Adrenal gland (tissue), 5 donors: Measurements from ENCODE around the gene NAALADL2.

Experiments
- CTCF ChIP-seq, 6 experiments: fragments of 450-650 bp in 4 of 6; fragments of 200-600 bp in 2 of 6; sonication (generic) in 1 of 6; IDR thresholded peaks; 1 replicate in 5 of 6; 2 replicates in 1 of 6; pipeline versions ENCODE4 v1.5.1 to v1.8.0; 2016 to 2021; ENCODE audit warnings: antibody characterized with exemption in 6 of 6, mild to moderate bottlenecking in 2 of 6, moderate library complexity in 1 of 6
- POLR2A ChIP-seq, 2 donors: fragments of 450-650 bp; IDR thresholded peaks; one replicate each; pipeline ENCODE4 v1.6.1; 2017; ENCODE audit warnings: antibody characterized with exemption in 2 of 2, mild to moderate bottlenecking in 2 of 2, moderate library complexity in 1 of 2
- donor health status: DM: no; HTN: no; CAD: no.

- TF ChIP-seq CTCF (IDR thresholded peaks at IDR 0.05) (no peak), POLR2A (IDR thresholded peaks at IDR 0.05) (no peak)
Measured at GRCh38 chr3:175355801-175356335, 496.7 kb downstream of the NAALADL2 start.
